Nephron (organoid): Measurements from ENCODE around the gene MON1A.

Experiments used
- H3K27ac Mint-ChIP-seq, 3 experiments: 2 replicates each; pipeline ENCODE4 v1.8.0; 2020; ENCODE audit warnings: mixed read lengths in 3 of 3, mild to moderate bottlenecking in 2 of 3, moderate library complexity in 1 of 3
- H3K27me3 Mint-ChIP-seq: 2 replicates; pipeline ENCODE4 v1.8.0; 2021; ENCODE audit warnings: low read depth, mild to moderate bottlenecking, moderate library complexity, mixed read lengths
- H3K36me3 Mint-ChIP-seq: 2 replicates; pipeline ENCODE4 v1.8.0; 2020; ENCODE audit warnings: low read depth, mixed read lengths
- H3K4me1 Mint-ChIP-seq: 2 replicates; pipeline ENCODE4 v1.8.0; 2020; ENCODE audit warnings: mixed read lengths
- H3K4me3 Mint-ChIP-seq, 3 experiments: 2 replicates each; pipeline ENCODE4 v1.8.0; 2020; ENCODE audit warnings: mild to moderate bottlenecking in 3 of 3, mixed read lengths in 3 of 3, moderate library complexity in 2 of 3
- H3K9me3 Mint-ChIP-seq: 2 replicates; pipeline ENCODE4 v1.8.0; 2020; ENCODE audit warnings: mixed read lengths
- CTCF ChIP-seq, 3 experiments: fragments of 200-600 bp; sonication (generic); IDR thresholded peaks; one replicate each; pipeline ENCODE4 v1.5.0; 2021; ENCODE audit warnings: antibody characterized with exemption in 3 of 3; ENCODE audit not compliant: unreplicated experiment in 3 of 3

Gene MON1A

GRCh38 chr3:49901366-49902339 lies 28.0 kb downstream of the MON1A start:
- Mint-ChIP-seq H3K27ac (peak overlapping the region in 1 of 3 experiments; percentile 79), H3K4me3 (no peak overlapping the region), H3K9me3 (no peaks in the 10 kb centered on the region), H3K36me3 (no peaks in the 10 kb centered on the region), H3K27me3 (no peaks in the 10 kb centered on the region), H3K4me1 (peaks cover 11% of the 10 kb centered on the region)
- no peak for TF ChIP-seq CTCF (IDR thresholded peaks at IDR 0.05; ENCODE audit: unreplicated experiment in 3 of 3)

GRCh38 chr3:49900491-49901153 lies 29.0 kb downstream of the MON1A start:
- Mint-ChIP-seq H3K9me3 (no peaks in the 10 kb centered on the region), H3K36me3 (no peaks in the 10 kb centered on the region), H3K27ac (no peak overlapping the region), H3K27me3 (no peaks in the 10 kb centered on the region), H3K4me1 (peaks cover 5% of the 10 kb centered on the region), H3K4me3 (no peak overlapping the region)
- TF ChIP-seq CTCF (IDR thresholded peaks at IDR 0.05; ENCODE audit: unreplicated experiment in 3 of 3), result no peak

- no peak overlapping the region for H3K4me3 Mint-ChIP-seq
- peak in 1 of 3 experiments; percentile 13 for TF ChIP-seq CTCF (IDR thresholded peaks at IDR 0.05; ENCODE audit: unreplicated experiment in 3 of 3)
- peaks cover 5% of the 10 kb centered on the region for H3K4me1 Mint-ChIP-seq
- H3K27ac Mint-ChIP-seq, result no peak overlapping the region
- no peaks in the 10 kb centered on the region for H3K9me3 Mint-ChIP-seq
- H3K27me3 Mint-ChIP-seq, result no peaks in the 10 kb centered on the region
- no peaks in the 10 kb centered on the region for H3K36me3 Mint-ChIP-seq
These were observed 29.8 kb downstream of the MON1A start for GRCh38 chr3:49899815-49900214.

- no peak overlapping the region for H3K4me3 Mint-ChIP-seq
- peaks cover 5% of the 10 kb centered on the region for H3K4me1 Mint-ChIP-seq
- H3K27me3 Mint-ChIP-seq, result no peaks in the 10 kb centered on the region
- no peaks in the 10 kb centered on the region for H3K9me3 Mint-ChIP-seq
- TF ChIP-seq CTCF (IDR thresholded peaks at IDR 0.05; ENCODE audit: unreplicated experiment in 3 of 3), result no peak
- H3K36me3 Mint-ChIP-seq, result no peaks in the 10 kb centered on the region
- no peak overlapping the region for H3K27ac Mint-ChIP-seq
These were observed 30.6 kb downstream of the MON1A start for GRCh38 chr3:49898991-49899390.

GRCh38 chr3:49896345-49896744 lies 33.3 kb downstream of the MON1A start:
- no peaks in the 10 kb centered on the region for H3K9me3 Mint-ChIP-seq
- H3K36me3 Mint-ChIP-seq, result no peaks in the 10 kb centered on the region
- no peaks in the 10 kb centered on the region for H3K27me3 Mint-ChIP-seq
- TF ChIP-seq CTCF (IDR thresholded peaks at IDR 0.05; ENCODE audit: unreplicated experiment in 3 of 3), result no peak
- H3K27ac Mint-ChIP-seq, result no peak overlapping the region
- H3K4me3 Mint-ChIP-seq, result no peak overlapping the region
- H3K4me1 Mint-ChIP-seq, result peaks cover 3% of the 10 kb centered on the region
